ENCODE data around the gene JARID2. TPM values are rescaled to one million over a fixed set of nuclear protein-coding genes. Genes with fewer than 3 reads are reported as not detected.
A peak's percentile ranks its signal among the peaks of the same experiment; 100 is the strongest.

Gene JARID2
- total and polyA plus RNA-seq, 9 of the 15 experiments (the other 6 are each of a cell fraction or from before 2014, with no cell fraction given): 5.0 to 29.0 (median 15.6) TPM

GRCh38 chr6:15268137-15268908 is 22.5 kb downstream of the JARID2 start:
- DNase-seq (ENCODE audit: extremely low read depth in 1 of 4, low spot score in 3 of 4) (no peak), FAIRE-seq (no peak), ATAC-seq (no peak)
- H3K9ac ChIP-seq (ENCODE audit: insufficient read depth in 1 of 2, low read depth in 2 of 2, low read length in 2 of 2): no peak overlapping the region
- no peaks in the 10 kb centered on the region for H3K27me3 ChIP-seq (ENCODE audit: control insufficient read depth in 2 of 2, insufficient read depth in 2 of 2, low read length in 2 of 2)
- peaks cover 35 to 55% of the 10 kb centered on the region in 2 experiments for H3K4me1 ChIP-seq (replicated peaks in 1 of 2; ENCODE audit: control insufficient read depth in 2 of 2, insufficient read depth in 2 of 2, low read length in 2 of 2)
- peaks cover 58% of the 10 kb centered on the region for H4K20me1 ChIP-seq (replicated peaks; ENCODE audit: control insufficient read depth, insufficient read depth, low read length)
- no peak overlapping the region for H3K4me3 ChIP-seq
- H3K4me2 ChIP-seq (ENCODE audit: insufficient read depth, low read length): no peak overlapping the region
- H3K9me3 ChIP-seq (replicated peaks; ENCODE audit: control insufficient read depth, insufficient read depth, low read depth, low read length): no peaks in the 10 kb centered on the region
- in situ Hi-C loops (cut with MboI) (no loop called here), intact Hi-C loops (cut with micrococcal nuclease) (no loop called here)
- WGBS (ENCODE audit: insufficient coverage, low coverage, missing lambda C conversion rate): 71% methylated on average over 10 of the region's 10 CpGs
- TF ChIP-seq ZSCAN29 (IDR thresholded peaks at IDR 0.05): no peak
- TF ChIP-seq NR2C1 (IDR thresholded peaks at IDR 0.05): no peak
- no peak for TF ChIP-seq NR2C1 (tag; IDR thresholded peaks at IDR 0.05)
- no peak for TF ChIP-seq NR2C2 (CRISPR knock-in tag; IDR thresholded peaks at IDR 0.05)
- no peak for TF ChIP-seq NR2C2 (tag; IDR thresholded peaks at IDR 0.05)
- TF ChIP-seq ZBTB7A (IDR thresholded peaks at IDR 0.05; ENCODE audit: borderline replicate concordance, control insufficient read depth, low read depth, low read length): no peak
- TF ChIP-seq ZNF740 (CRISPR knock-in tag; IDR thresholded peaks at IDR 0.05): no peak
- TF ChIP-seq ZNF740 (tag; IDR thresholded peaks at IDR 0.05): 0 out of 4 replicates have a peak, but pooled peaks of 1 of the 2 experiments have one; percentile 14
- no peak for TF ChIP-seq CREB1 (IDR thresholded peaks at IDR 0.05)
- TF ChIP-seq CREB1 (CRISPR knock-in tag; IDR thresholded peaks at IDR 0.05): no peak
- no peak for TF ChIP-seq EZH2 (IDR thresholded peaks at IDR 0.05; ENCODE audit: borderline replicate concordance, low read depth, low read length)
- no peak overlapping the region for H3K27ac ChIP-seq (ENCODE audit: extremely low read depth, low read depth, low read length)
- peaks cover 11% of the 10 kb centered on the region for H3K9me1 ChIP-seq (ENCODE audit: control insufficient read depth, insufficient read depth, low read length)
- POLR2A ChIA-PET: interaction anchor here (0.6 to 6.5 kb wide), 5 partner anchors 9 to 35 kb away, joined by 3 to 65 read pairs (median 3); no protein-coding TSS in a partner anchor
- peaks cover 96% of the 10 kb centered on the region for H3K79me2 ChIP-seq (ENCODE audit: control insufficient read depth, insufficient read depth, low read length)
- H3K36me3 ChIP-seq (ENCODE audit: control insufficient read depth, insufficient read depth, low read length): peaks cover 3% of the 10 kb centered on the region; the same call in 1 of the 3 replicates
- no TSS peak for BruUV-seq (replicated peaks)
- CTCF ChIA-PET (ENCODE audit: low intra/inter-chr PET ratio): no interaction called here
- H2AFZ ChIP-seq (ENCODE audit: low read depth, low read length): no peak overlapping the region

Measured in K562 (cell line).